ENCODE data around the gene RACK1.
A peak's percentile ranks its signal among the peaks of the same experiment; 100 is the strongest.

GRCh38 chr5:181223729-181224389, 19.8 kb downstream of the RACK1 start:
- TF ChIP-seq ZFP90 (CRISPR knock-in tag; IDR thresholded peaks at IDR 0.05; ENCODE audit: borderline replicate concordance): no peak
- peak; percentile 11; the same call in 1 of the 2 replicates for TF ChIP-seq CTCF (CRISPR knock-in tag; IDR thresholded peaks at IDR 0.05)

Data from HepG2 (cell line).